Measurements from ENCODE around the gene IL15RA.

GRCh38 chr10:6008497-6009142 lies 31.3 kb upstream of the IL15RA start:
- TF ChIP-seq, protein P1, sequence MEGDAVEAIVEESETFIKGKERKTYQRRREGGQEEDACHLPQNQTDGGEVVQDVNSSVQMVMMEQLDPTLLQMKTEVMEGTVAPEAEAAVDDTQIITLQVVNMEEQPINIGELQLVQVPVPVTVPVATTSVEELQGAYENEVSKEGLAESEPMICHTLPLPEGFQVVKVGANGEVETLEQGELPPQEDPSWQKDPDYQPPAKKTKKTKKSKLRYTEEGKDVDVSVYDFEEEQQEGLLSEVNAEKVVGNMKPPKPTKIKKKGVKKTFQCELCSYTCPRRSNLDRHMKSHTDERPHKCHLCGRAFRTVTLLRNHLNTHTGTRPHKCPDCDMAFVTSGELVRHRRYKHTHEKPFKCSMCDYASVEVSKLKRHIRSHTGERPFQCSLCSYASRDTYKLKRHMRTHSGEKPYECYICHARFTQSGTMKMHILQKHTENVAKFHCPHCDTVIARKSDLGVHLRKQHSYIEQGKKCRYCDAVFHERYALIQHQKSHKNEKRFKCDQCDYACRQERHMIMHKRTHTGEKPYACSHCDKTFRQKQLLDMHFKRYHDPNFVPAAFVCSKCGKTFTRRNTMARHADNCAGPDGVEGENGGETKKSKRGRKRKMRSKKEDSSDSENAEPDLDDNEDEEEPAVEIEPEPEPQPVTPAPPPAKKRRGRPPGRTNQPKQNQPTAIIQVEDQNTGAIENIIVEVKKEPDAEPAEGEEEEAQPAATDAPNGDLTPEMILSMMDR (IDR thresholded peaks at IDR 0.05; ENCODE audit: insufficient read depth, low read depth, low read length), result no peak
- no peak for TF ChIP-seq EZH2 (IDR thresholded peaks at IDR 0.05; ENCODE audit: insufficient read depth, low read length)
